Right forelimb (tissue), 1 donor: ENCODE results near the gene SET.

ENCODE experiments used
- DNase-seq: peaks from one replicate; pipeline ENCODE4 v3.0.0-alpha.2; 2018

Gene SET

GRCh38 chr9:128732576-128732975 is 43.6 kb downstream of the SET start:
- no peak for DNase-seq

- peak; percentile 75 for DNase-seq
These were observed 44.2 kb downstream of the SET start for GRCh38 chr9:128733256-128733655.

- no peak for DNase-seq
These were observed 46.4 kb downstream of the SET start for GRCh38 chr9:128735373-128735772.

GRCh38 chr9:128742401-128742800 is 53.4 kb downstream of the SET start:
- DNase-seq: no peak

GRCh38 chr9:128743421-128743820 is 54.4 kb downstream of the SET start:
- no peak for DNase-seq
